ENCODE data around the gene POMT2.

The POMT2 gene

GRCh38 chr14:77267937-77268699 lies 52.6 kb downstream of the POMT2 start:
- DNase-seq (ENCODE audit: low read depth): no peak

- DNase-seq (ENCODE audit: low read depth): no peak
These were observed 54.3 kb downstream of the POMT2 start for GRCh38 chr14:77266336-77266735.

- DNase-seq (ENCODE audit: low read depth): no peak
These were observed 54.9 kb downstream of the POMT2 start for GRCh38 chr14:77265561-77266335.

- DNase-seq (ENCODE audit: low read depth): no peak
These were observed 55.5 kb downstream of the POMT2 start for GRCh38 chr14:77265187-77265515.

- no peak for DNase-seq (ENCODE audit: low read depth)
These were observed 56.1 kb downstream of the POMT2 start for GRCh38 chr14:77264466-77265186.

- no peak for DNase-seq (ENCODE audit: low read depth)
These were observed 60.1 kb downstream of the POMT2 start for GRCh38 chr14:77260631-77261030.

GRCh38 chr14:77260199-77260598 lies 60.5 kb downstream of the POMT2 start:
- DNase-seq (ENCODE audit: low read depth): no peak

GRCh38 chr14:77259025-77259715 lies 61.5 kb downstream of the POMT2 start:
- DNase-seq (ENCODE audit: low read depth): no peak

- no peak for DNase-seq (ENCODE audit: low read depth)
These were observed 62.1 kb downstream of the POMT2 start for GRCh38 chr14:77258566-77258965.

- DNase-seq (ENCODE audit: low read depth): no peak
These were observed 63.0 kb downstream of the POMT2 start for GRCh38 chr14:77257700-77258099.

- no peak for DNase-seq (ENCODE audit: low read depth)
These were observed 64.0 kb downstream of the POMT2 start for GRCh38 chr14:77256694-77257093.

GRCh38 chr14:77253333-77254190 lies 67.1 kb downstream of the POMT2 start:
- DNase-seq (ENCODE audit: low read depth): no peak

GRCh38 chr14:77251870-77252269 lies 68.8 kb downstream of the POMT2 start:
- no peak for DNase-seq (ENCODE audit: low read depth)

- no peak for DNase-seq (ENCODE audit: low read depth)
These were observed 69.8 kb downstream of the POMT2 start for GRCh38 chr14:77250927-77251326.

- DNase-seq (ENCODE audit: low read depth): no peak
These were observed 71.4 kb downstream of the POMT2 start for GRCh38 chr14:77249286-77249685.

GRCh38 chr14:77248666-77249065 lies 72.0 kb downstream of the POMT2 start:
- no peak for DNase-seq (ENCODE audit: low read depth)

GRCh38 chr14:77246784-77247183 lies 73.9 kb downstream of the POMT2 start:
- DNase-seq (ENCODE audit: low read depth): no peak

GRCh38 chr14:77245820-77246219 lies 74.9 kb downstream of the POMT2 start:
- DNase-seq (ENCODE audit: low read depth): no peak

GRCh38 chr14:77243853-77244252 lies 76.8 kb downstream of the POMT2 start:
- no peak for DNase-seq (ENCODE audit: low read depth)

- DNase-seq (ENCODE audit: low read depth): no peak
These were observed 77.9 kb downstream of the POMT2 start for GRCh38 chr14:77242752-77243151.

- DNase-seq (ENCODE audit: low read depth): no peak
These were observed 78.7 kb downstream of the POMT2 start for GRCh38 chr14:77241955-77242354.
